Natural killer cell (primary cell): ENCODE measurements around the gene PRR14L. TPM values are rescaled to one million over a fixed set of nuclear protein-coding genes. Genes with fewer than 3 reads are reported as not detected.
A peak's percentile ranks its signal among the peaks of the same experiment; 100 is the strongest.

Experiments used
- ATAC-seq, 3 donors: fragments of 150-1000 bp in 2 of 3; fragments of 200-7000 bp in 1 of 3; cut with Tn5 transposase; 1 replicate in 1 of 3; 2 replicates in 2 of 3; pipeline ENCODE4 v1.10.0; 2021; ENCODE audit warnings: mild to moderate bottlenecking in 2 of 3, moderate library complexity in 2 of 3
- DNase-seq, 2 donors: peaks; one replicate each; pipeline versions ENCODE4 v3.0.0 to v3.0.0-alpha.2; 2013 to 2021; ENCODE audit warnings: mixed read lengths in 1 of 2
- H3K27ac ChIP-seq: one replicate; pipeline ENCODE4 v1.5.1; 2013; ENCODE audit warnings: mild to moderate bottlenecking, low read length
- H3K27me3 ChIP-seq: one replicate; pipeline ENCODE4 v1.6.1; 2013; ENCODE audit warnings: low read length; ENCODE audit not compliant: control insufficient read depth, insufficient read depth
- H3K36me3 ChIP-seq: one replicate; pipeline ENCODE4 v1.6.1; 2013; ENCODE audit warnings: low read length; ENCODE audit not compliant: control insufficient read depth, insufficient read depth
- H3K4me1 ChIP-seq: one replicate; pipeline ENCODE4 v1.6.1; 2013; ENCODE audit warnings: low read length; ENCODE audit not compliant: control insufficient read depth, insufficient read depth
- H3K4me3 ChIP-seq: one replicate; pipeline ENCODE4 v1.5.1; 2013; ENCODE audit warnings: low read length
- H3K9me3 ChIP-seq: one replicate; pipeline ENCODE4 v1.6.1; 2013; ENCODE audit warnings: low read length; ENCODE audit not compliant: control insufficient read depth, insufficient read depth
- H3K27ac Mint-ChIP-seq, 2 donors: one replicate each; pipeline ENCODE4 v1.8.0; 2022; ENCODE audit warnings: mild to moderate bottlenecking in 2 of 2, mixed read lengths in 2 of 2, moderate library complexity in 1 of 2
- H3K27me3 Mint-ChIP-seq, 2 donors: one replicate each; pipeline ENCODE4 v1.8.0; 2022; ENCODE audit warnings: low read depth in 2 of 2, mixed read lengths in 2 of 2
- H3K36me3 Mint-ChIP-seq: one replicate; pipeline ENCODE4 v1.8.0; 2022; ENCODE audit warnings: mixed read lengths
- H3K4me1 Mint-ChIP-seq, 2 donors: one replicate each; pipeline ENCODE4 v1.8.0; 2022; ENCODE audit warnings: mixed read lengths in 2 of 2
- H3K4me3 Mint-ChIP-seq: one replicate; pipeline ENCODE4 v1.8.0; 2022; ENCODE audit warnings: mild to moderate bottlenecking, moderate library complexity, mixed read lengths
- H3K9me3 Mint-ChIP-seq, 2 donors: one replicate each; pipeline ENCODE4 v1.8.0; 2022; ENCODE audit warnings: mixed read lengths in 2 of 2
- WGBS: methylation state at CpG from one replicate; pipeline ENCODE4 v1.1.7; 2013; ENCODE audit warnings: missing lambda C conversion rate; ENCODE audit not compliant: insufficient coverage; 5-methylcytosine and 5-hydroxymethylcytosine counted together
- intact Hi-C: fragments of 100-400 bp; cut with micrococcal nuclease; formaldehyde crosslinking; loops from one replicate; pipeline ENCODE4 v1.14.2; 2022
- total RNA-seq, 4 donors: library from RNA; stranded (reverse); fragments of 120-200 nt in 1 of 4; gene quantifications; one replicate each; pipeline versions ENCODE4 v1.2.3 to v1.2.4, GENCODE V29; 2013 to 2022
- TF ChIP-seq, protein P1 (sequence below): fragments of 200-600 bp; IDR thresholded peaks from one replicate; pipeline ENCODE4 v1.8.0; 2022; ENCODE audit warnings: antibody characterized with exemption

The PRR14L gene
- total RNA-seq, 3 donors from 2014 or later (not counting 1 experiment from before 2014, with no cell fraction given): 39.3 to 54.1 (median 54.0) TPM

DNA sequence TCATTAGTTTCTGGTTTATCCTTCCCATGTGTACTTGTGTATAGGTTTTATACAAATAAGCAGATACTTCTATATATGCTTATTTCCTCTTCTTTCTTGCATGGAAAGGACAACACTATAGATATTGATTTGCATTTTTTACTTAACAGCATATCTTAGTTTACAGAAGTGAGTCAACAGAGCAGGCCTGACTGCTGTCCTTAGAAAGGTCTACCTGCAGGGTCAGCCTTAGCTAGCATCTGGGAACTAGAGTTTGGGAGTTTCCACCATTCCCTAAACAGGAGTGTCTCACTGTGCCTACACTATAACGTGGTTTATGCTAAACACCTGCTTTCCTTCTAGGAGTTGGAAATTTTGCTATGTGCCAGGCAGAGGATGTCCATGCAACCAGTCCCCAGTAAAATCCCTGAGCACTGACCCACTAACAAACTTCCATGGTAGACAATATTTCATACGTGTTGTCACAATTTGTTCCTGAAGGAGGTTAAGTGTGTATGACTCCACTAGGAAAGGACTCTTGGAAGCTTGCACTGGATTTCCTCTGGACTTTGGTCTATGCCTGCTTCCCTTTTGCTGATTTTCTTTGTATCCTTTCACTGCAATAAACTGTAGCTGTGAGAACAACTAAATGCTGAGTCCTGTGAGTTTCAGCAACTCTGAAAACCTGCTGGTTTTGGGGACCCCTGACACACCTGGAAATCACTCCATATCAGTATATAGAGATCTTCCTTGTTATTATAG is 17.7 kb downstream of the PRR14L start:
- Histone ChIP-seq H3K27me3 (no peaks in the 10 kb centered on the region), H3K9me3 (no peaks in the 10 kb centered on the region), H3K36me3 (peaks cover 6% of the 10 kb centered on the region), H3K27ac (no peak overlapping the region), H3K4me3 (no peak overlapping the region), H3K4me1 (no peaks in the 10 kb centered on the region)
- no peaks in the 10 kb centered on the region for H3K36me3 Mint-ChIP-seq
- TF ChIP-seq, protein P1, sequence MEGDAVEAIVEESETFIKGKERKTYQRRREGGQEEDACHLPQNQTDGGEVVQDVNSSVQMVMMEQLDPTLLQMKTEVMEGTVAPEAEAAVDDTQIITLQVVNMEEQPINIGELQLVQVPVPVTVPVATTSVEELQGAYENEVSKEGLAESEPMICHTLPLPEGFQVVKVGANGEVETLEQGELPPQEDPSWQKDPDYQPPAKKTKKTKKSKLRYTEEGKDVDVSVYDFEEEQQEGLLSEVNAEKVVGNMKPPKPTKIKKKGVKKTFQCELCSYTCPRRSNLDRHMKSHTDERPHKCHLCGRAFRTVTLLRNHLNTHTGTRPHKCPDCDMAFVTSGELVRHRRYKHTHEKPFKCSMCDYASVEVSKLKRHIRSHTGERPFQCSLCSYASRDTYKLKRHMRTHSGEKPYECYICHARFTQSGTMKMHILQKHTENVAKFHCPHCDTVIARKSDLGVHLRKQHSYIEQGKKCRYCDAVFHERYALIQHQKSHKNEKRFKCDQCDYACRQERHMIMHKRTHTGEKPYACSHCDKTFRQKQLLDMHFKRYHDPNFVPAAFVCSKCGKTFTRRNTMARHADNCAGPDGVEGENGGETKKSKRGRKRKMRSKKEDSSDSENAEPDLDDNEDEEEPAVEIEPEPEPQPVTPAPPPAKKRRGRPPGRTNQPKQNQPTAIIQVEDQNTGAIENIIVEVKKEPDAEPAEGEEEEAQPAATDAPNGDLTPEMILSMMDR: no peak
- peak overlapping the region in 1 of 2 donors; percentile 21 for H3K27ac Mint-ChIP-seq
- H3K27me3 Mint-ChIP-seq: no peaks in the 10 kb centered on the region
- intact Hi-C loops: no loop called here
- no peak overlapping the region for H3K4me3 Mint-ChIP-seq
- peaks cover 19 to 20% of the 10 kb centered on the region in 2 donors for H3K4me1 Mint-ChIP-seq
- no peak for ATAC-seq
- H3K9me3 Mint-ChIP-seq: no peaks in the 10 kb centered on the region
- WGBS: 88% methylated on average over 2 of the region's 2 CpGs
- DNase-seq: no peak

DNA sequence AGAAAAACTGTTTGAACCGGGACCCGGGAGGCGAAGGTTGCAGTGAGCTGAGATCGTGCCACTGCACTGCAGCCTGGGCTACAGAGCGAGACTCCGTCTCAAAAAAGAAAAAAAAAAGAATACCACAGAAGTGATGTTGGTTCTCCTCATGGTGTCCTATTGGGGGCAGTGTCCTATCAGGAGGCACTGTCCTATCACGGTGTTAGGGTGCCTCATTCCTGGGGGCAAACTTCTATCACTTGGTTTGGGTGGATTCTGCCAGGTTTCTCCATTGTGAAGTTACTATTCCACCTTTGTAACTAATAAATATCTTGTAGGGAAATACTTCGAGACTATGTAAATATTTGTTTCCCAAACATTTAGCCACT is 19.6 kb downstream of the PRR14L start:
- Mint-ChIP-seq H3K4me1 (peaks cover 19 to 20% of the 10 kb centered on the region in 2 donors), H3K27ac (no peak overlapping the region), H3K36me3 (no peaks in the 10 kb centered on the region), H3K4me3 (no peak overlapping the region), H3K27me3 (no peaks in the 10 kb centered on the region), H3K9me3 (no peaks in the 10 kb centered on the region)
- TF ChIP-seq, protein P1: no peak
- no peak overlapping the region for H3K4me3 ChIP-seq
- H3K27ac ChIP-seq: no peak overlapping the region
- no peak for DNase-seq
- peaks cover 5% of the 10 kb centered on the region for H3K36me3 ChIP-seq
- ATAC-seq: no peak
- intact Hi-C loops: no loop called here
- H3K27me3 ChIP-seq: no peaks in the 10 kb centered on the region
- H3K9me3 ChIP-seq: no peaks in the 10 kb centered on the region
- no peaks in the 10 kb centered on the region for H3K4me1 ChIP-seq
- WGBS: 95% methylated on average over 7 of the region's 8 CpGs

DNA sequence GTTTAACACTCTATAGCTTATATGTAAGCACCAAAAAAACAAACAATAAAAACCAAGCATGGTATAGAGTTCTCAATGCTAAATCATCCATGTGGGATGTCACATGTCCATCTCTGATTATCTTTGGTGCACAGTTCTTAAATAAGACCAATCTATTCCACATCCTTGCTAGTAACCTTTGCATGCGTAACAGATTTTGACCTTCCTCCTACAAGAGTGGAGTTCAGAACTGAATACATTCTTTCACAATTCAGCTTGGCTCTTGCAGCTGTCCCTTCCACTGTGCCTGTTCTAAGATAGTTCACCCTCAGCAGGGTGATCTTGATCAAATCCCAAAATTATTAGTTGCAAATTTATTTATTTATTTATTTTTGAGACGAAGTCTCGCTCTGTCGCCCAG is 21.1 kb downstream of the PRR14L start:
- intact Hi-C loops: no loop called here
- Histone ChIP-seq H3K27ac (no peak overlapping the region), H3K4me1 (no peaks in the 10 kb centered on the region), H3K27me3 (no peaks in the 10 kb centered on the region), H3K36me3 (peaks cover 14% of the 10 kb centered on the region), H3K4me3 (no peak overlapping the region), H3K9me3 (no peaks in the 10 kb centered on the region)
- peaks cover 8 to 12% of the 10 kb centered on the region in 2 donors for H3K4me1 Mint-ChIP-seq
- H3K27ac Mint-ChIP-seq: no peak overlapping the region
- no peaks in the 10 kb centered on the region for H3K27me3 Mint-ChIP-seq
- H3K9me3 Mint-ChIP-seq: no peaks in the 10 kb centered on the region
- H3K4me3 Mint-ChIP-seq: no peak overlapping the region
- over 99% methylated on average over 4 of the region's 4 CpGs for WGBS
- DNase-seq: no peak
- TF ChIP-seq, protein P1: no peak
- ATAC-seq: no peak
- no peaks in the 10 kb centered on the region for H3K36me3 Mint-ChIP-seq

DNA sequence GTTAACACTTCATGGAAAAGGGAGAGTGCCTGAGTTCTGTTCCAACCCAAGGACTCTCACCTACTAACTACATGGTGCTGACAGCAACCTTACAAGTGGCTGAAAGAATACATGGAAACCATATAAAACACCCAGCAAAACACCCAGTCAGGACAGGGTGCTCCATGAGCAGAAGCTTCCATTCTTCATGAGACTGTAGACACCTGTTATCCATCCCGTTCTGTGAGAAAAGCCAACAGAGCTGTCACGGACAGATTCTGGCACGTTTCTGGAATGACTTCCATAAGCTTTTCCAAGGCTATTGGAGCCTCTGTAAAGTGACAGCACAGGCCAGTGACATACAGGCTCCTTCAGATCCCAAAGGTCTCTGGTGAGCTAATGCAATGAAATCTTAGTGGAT is 23.2 kb downstream of the PRR14L start:
- 99% methylated on average over 3 of the region's 3 CpGs for WGBS
- Histone ChIP-seq H3K27ac (no peak overlapping the region), H3K36me3 (peaks cover 25% of the 10 kb centered on the region), H3K4me1 (no peaks in the 10 kb centered on the region), H3K4me3 (no peak overlapping the region), H3K27me3 (no peaks in the 10 kb centered on the region), H3K9me3 (no peaks in the 10 kb centered on the region)
- Mint-ChIP-seq H3K4me1 (peaks cover under 1% of the 10 kb centered on the region in 2 donors), H3K36me3 (no peaks in the 10 kb centered on the region), H3K9me3 (no peaks in the 10 kb centered on the region), H3K4me3 (no peak overlapping the region), H3K27ac (no peak overlapping the region), H3K27me3 (no peaks in the 10 kb centered on the region)
- TF ChIP-seq, protein P1: no peak
- DNase-seq: no peak
- no peak for ATAC-seq
- intact Hi-C loops: no loop called here
